ENCODE results near the gene NEGR1.

NEGR1 gene

GRCh38 chr1:71463144-71463543, 819.2 kb downstream of the NEGR1 start:
- peak; percentile 1 for DNase-seq (ENCODE audit: low read depth)

DNA sequence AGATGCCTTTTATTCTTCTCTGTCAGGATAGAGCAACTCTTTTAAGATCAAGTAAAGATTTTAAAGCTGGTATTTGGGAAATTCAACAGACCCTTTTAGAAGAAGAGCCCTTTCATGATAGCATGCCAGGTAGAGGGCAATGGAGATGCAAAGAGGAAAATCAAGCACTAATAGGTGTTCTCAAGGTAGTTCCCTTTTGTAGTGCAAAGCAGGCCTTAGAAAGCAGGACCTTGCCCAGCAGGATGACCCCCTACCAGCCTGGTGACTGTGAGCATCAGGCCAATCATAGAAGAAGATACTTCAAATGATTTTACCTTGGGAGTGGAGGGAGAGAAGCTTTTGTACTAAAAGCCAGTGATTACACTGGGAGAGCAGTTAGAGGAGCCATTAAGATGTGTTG, 820.1 kb downstream of the NEGR1 start:
- DNase-seq (ENCODE audit: low read depth), result no peak

DNA sequence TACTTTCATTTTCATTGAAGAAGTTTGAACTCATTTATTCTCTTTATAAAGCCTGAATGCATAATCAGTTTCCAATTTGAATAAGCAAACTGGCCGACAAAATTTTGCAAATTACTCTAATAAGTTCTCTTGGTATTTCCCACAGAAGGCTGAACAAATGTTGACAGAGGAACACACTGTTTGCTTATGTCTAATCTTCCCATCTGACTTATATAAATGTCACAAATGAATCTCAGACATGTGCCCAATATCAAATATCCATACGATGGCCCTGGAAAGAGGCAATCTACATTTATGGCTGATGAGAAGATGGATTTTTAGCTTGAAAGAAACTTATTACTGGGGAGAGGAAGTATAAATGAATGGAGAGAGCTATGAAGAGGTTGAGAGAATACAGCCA, 820.9 kb downstream of the NEGR1 start:
- no peak for DNase-seq (ENCODE audit: low read depth)

DNA sequence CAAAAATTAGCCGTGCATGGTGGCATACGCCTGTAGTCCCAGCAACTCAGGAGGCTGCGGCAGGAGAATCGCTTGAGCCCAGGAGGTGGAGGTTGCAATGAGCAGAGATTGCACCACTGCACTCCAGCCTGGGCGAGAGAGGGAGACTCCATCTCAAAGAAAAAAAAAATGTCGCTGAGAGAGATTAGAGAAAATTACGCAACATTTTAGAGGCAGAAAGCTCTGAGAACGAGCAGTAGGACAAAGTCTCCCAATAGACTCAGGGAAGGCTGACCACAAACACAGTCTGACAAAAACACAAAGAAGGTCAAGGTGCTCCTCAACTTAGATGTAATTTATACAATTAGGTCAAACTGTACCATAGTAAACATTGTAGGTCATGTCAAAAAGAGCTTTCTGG, 833.9 kb downstream of the NEGR1 start:
- no peak for DNase-seq (ENCODE audit: low read depth)

DNA sequence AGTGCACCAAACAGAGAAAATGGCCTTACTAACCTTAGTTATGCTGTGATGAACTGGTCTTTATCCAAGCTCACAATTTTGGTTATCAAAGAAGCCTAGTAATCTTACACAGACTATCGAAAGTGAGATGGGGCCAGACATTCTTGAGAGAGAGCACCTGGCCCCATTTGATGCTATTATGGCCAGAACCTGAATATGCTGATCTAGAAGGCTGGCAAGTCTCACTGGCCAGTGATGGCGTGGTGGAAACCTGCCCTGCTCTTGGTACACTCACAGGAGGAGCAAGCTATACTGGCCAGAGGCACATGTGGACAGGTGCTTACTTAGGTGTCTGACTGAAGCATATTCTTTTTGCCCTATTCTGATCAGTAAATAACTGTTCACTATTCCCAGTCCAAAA, 843.7 kb downstream of the NEGR1 start:
- no peak for DNase-seq (ENCODE audit: low read depth)

GRCh38 chr1:71435951-71436350, 846.4 kb downstream of the NEGR1 start:
- DNase-seq (ENCODE audit: low read depth), result no peak

GRCh38 chr1:71434240-71434639, 848.1 kb downstream of the NEGR1 start:
- DNase-seq (ENCODE audit: low read depth), result no peak

GRCh38 chr1:71428029-71428428, 854.3 kb downstream of the NEGR1 start:
- DNase-seq (ENCODE audit: low read depth), result no peak

DNA sequence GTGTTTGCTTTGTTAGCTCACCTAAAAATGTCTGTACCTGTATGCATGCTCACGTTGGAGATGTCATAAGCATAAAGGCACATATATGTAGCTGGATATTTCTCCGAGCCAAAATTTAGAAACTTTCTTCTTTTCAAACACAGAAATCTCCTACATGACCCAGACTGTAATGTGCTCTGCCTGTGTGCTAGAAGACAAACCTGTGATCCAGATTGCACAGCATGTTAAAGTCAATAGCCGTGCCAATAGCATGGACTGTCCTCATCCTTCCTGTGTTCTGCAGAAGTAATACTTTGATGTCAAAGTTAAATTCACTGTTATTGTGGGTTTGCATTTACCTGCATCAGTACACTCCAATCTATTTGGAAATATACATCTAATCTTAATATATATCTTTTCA, 855.3 kb downstream of the NEGR1 start:
- no peak for DNase-seq (ENCODE audit: low read depth)

GRCh38 chr1:71424536-71424935, 857.8 kb downstream of the NEGR1 start:
- DNase-seq (ENCODE audit: low read depth), result no peak

- no peak for DNase-seq (ENCODE audit: low read depth)
Measured at GRCh38 chr1:71422221-71422620, 860.1 kb downstream of the NEGR1 start.

DNA sequence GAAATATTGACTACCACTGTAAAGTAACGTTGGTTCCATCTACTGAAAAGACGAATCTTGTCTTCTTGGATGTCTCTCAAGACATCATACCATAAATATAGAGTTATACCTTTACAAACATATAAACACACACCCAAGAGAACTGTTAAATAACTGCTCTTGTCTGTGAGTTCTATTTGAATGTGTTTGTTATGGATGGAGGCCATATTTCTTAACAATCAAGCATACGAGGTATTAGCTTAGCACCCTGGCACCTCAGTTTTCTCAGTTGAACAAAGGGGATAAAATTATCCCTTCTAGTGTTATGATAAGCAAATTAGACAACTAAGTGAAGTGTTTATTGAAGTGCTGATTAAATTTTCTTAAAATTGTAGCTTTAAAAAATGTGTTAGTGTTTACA, 864.9 kb downstream of the NEGR1 start:
- no peak for DNase-seq (ENCODE audit: low read depth)

GRCh38 chr1:71414179-71414578, 868.2 kb downstream of the NEGR1 start:
- peak; percentile 11 for DNase-seq (ENCODE audit: low read depth)

GRCh38 chr1:71413441-71414175, 868.7 kb downstream of the NEGR1 start:
- DNase-seq (ENCODE audit: low read depth), result no peak

DNA sequence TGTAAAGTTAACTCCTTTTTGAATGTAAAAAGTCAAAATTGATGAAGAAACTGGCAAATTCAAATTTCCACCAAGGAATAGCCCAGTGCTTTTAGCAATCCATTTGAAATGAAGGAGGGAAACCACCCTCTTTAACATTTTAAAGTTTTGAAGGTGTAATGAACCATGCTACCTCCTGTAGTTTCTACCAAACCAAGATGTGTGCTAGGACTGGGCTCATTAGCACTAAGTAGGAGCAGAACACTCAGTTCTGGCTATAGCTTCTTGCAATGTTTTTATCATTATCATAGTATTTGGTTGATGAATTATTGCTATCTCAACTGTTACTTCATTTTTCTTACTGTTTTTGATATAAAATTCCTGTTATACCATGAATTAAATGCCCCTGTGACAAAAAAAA, 882.3 kb downstream of the NEGR1 start:
- no peak for DNase-seq (ENCODE audit: low read depth)

DNA sequence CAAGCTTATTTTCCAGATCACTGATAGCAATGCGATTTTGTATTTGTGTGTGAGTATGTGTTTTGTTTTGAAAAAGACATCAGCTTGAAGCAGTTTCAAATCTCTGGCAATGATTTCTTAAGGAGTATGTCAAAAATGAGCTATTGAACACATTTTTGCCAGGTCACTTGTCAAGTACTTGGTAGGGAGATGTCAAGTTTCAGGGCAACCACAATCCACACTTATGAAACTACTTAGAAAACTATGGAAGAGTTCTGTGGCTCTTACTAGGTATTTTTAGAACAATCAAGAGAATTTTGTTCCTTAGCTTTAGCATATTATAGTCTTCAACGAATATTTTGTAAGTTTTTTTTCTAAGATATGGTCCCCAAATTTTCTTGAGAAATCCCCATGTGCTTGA, 882.7 kb downstream of the NEGR1 start:
- DNase-seq (ENCODE audit: low read depth), result no peak

- DNase-seq (ENCODE audit: low read depth), result no peak
Measured at GRCh38 chr1:71393301-71393700, 889.0 kb downstream of the NEGR1 start.

GRCh38 chr1:71390518-71390917, 891.8 kb downstream of the NEGR1 start:
- DNase-seq (ENCODE audit: low read depth), result no peak

GRCh38 chr1:71377886-71378285, 904.5 kb downstream of the NEGR1 start:
- DNase-seq (ENCODE audit: low read depth), result no peak

DNA sequence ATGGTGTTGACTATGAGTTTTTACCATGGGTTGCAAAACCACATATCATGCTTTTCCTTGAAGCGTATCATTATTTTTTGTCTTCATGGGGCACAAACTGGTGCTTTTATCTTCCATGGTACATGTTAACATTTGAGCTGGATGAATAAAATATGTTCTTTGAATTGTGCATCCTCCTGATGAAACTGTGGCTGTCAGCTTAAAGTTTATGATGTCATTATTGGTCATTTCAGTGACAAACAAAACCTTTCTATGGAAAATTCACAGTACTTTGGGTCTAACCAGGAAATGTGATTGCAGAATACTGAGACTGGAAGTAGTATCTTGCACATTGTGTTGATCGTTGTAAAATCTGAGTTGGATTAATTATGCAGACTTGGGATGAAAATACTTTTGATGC, 909.8 kb downstream of the NEGR1 start:
- no peak for DNase-seq (ENCODE audit: low read depth)

DNA sequence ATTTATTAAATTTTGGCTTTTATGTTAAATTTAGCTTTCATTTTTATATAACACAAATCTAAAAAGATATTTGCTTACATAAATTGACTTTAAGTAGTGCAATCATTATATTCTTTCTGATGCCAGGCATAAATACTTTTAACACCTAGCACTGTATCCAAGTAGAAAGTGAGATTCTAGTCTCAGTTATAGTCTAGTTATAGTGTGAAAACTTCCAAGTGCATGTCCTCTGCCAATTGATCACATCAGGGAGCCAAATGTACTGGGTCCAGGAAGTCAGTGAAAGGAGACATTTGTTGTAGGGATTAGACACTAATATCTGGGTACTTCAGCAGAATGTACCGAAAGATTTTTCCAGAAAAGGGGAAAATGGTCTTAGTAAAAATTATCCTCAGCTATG, 910.8 kb downstream of the NEGR1 start:
- DNase-seq (ENCODE audit: low read depth), result no peak

DNA sequence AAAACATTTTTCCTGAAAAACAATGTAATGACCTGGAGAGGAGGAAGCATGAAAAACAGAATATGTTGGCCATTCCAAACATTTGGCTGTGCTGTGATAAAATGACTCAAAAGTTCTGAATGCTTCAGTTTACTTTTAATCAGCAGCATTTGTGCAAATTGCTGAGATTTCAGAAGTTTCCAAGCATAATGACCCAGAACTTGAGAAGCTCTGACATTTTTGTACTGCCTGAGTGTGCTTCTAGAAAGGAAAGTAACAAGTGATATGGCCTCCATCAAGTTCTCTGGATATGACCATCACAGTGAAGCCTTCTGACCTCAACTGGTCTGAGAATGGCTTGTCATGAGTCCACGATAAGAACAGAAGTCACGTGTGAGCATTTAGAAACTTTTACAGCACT, 918.1 kb downstream of the NEGR1 start:
- DNase-seq (ENCODE audit: low read depth), result peak; percentile 57

DNA sequence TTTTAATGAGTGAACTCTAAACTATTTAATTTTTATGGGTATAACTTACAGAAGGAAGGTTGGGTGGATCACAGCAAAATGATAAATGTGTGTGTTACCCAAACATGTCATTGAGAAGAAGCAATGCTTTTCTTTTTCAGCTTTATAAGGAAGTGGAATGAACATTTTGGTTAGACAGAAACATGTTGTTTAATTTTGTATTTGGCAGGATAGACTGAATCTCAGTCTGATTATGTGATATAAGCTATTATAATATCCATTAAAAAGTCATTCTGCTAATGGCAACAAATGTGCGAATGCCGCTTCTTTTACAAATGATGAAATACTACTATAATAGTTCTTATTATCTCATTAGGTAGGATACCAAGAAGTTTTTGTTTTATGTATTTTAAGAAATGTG, 919.6 kb downstream of the NEGR1 start:
- DNase-seq (ENCODE audit: low read depth), result no peak

DNA sequence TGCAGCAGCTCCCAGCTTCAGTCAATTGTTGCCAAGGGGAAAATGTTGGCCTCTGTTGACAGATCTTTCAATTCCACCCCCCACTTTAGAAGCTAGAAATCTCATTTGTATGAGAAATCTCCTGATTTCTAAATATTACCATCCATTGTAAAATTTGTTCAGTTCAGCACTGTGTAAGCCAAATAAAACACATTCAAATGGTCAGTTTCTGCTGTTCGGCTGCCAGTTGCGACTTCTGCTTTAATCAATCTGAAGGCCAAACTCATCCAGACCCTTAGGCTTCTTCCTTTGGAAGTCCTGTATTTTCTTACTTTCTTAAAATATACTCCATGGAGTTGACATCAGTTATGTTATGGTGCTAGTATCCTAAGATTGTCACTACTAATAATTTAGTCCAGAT, 920.3 kb downstream of the NEGR1 start:
- no peak for DNase-seq (ENCODE audit: low read depth)

GRCh38 chr1:71357708-71358107, 924.6 kb downstream of the NEGR1 start:
- peak; percentile 18 for DNase-seq (ENCODE audit: low read depth)

Measured in iris pigment epithelial cell (primary cell).